Stimulated activated CD4-positive, alpha-beta T cell treated with anti-CD3 and anti-CD28 coated beads, Interleukin-1b, Interleukin-23, amount 100 ng/mL, for 48 hours (primary cell): ENCODE measurements around the gene ZNF304.
"Not testable (repeated sequence)": the region's sequence is repeated elsewhere in the genome, so short reads cannot be mapped to it uniquely, and the experiment has no call there.

ENCODE experiments used
- DNase-seq: peaks from one replicate; pipeline ENCODE4 v3.0.0-alpha.2; 2020

ZNF304 gene

GRCh38 chr19:57362997-57363687 lies 12.1 kb downstream of the ZNF304 start, which contains the start of the genes TRAPPC2B and ZNF547:
TSS of gene TRAPPC2B (plus strand) at chr19:57363551. CDS start at chr19:57364834, 1,283 bp downstream.
TSS of gene ZNF547 (plus strand) at chr19:57363551. CDS start at chr19:57368556, 5,005 bp downstream.
- DNase-seq, result peak; percentile 98

- no peak for DNase-seq
Measured at GRCh38 chr19:57363688-57364181, 12.7 kb downstream of the ZNF304 start.

DNA sequence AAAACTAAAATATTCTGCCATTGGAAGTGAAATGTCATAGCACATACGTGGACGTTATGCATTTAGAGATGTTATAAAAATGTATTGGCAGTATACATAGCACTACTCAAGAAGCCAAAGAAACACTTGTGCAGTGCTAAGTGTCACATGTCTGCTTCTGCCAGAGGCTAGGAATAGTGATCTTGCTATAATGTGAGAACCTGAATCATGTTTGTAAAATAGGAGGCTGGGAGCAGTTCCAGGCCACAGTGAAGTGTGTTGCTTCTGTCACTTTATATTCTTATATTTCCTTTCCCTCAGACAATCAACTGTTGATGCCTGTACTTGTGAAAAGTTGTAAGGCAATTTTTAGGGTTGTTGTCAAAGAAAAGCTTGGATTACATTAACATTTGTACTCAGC lies 15.7 kb downstream of the ZNF304 start:
- no peak for DNase-seq

DNA sequence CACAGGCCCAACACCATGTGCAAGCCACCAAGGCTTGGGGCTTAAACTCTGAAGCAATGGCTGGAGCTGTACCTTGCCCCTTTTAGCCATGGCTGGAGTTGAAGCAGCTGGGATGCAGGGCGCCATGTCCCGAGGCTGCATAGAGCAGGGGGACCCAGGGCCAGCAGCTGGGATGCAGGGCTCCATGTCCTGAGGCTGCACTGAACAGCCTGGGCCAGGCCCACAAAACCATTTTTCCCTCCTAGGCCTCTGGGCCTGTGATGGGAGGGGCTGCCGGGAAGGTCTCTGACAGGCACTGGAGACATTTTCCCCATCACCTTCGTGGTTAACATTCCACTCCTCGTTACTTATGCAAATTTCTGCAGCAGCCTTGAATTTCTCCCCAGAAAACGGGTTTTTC lies 23.1 kb downstream of the ZNF304 start:
- DNase-seq, result no peak

DNA sequence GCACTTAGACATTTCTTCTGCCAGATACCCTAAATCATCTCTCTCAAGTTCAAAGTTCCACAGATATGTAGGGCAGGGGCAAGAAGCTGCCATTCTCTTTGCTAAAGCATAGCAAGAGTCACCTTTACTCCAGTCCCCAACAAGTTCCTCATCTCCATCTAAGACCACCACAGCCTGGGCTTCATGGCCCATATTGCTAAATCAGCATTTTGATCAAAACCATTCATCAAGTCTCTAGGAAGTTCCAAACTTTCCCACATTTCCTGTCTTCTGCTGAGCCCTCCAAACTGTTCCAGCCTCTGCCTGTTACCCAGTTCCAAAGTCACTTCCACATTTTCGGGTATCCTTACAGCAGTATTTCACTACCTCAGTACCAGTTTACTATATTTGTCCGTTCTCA lies 23.6 kb downstream of the ZNF304 start:
- DNase-seq, result not testable (repeated sequence)

DNA sequence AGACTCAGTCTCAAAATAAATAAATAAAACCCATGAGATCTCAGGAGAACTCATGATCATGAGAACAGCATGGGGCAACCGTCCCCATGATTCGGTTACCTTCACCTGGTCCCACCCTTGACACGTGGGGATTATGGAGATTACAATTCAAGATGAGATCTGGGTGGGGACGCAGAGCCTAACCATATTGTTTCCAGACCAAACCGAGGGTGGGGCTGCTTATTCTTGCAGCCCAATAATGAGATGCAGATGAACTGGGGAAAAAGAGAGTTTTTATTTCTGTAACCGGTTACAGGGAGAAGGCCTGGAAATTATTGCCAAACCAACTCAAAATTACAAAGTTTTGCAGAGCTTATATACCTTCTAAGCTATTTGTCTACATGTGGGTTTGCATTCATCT lies 25.1 kb downstream of the ZNF304 start:
- no peak for DNase-seq

- DNase-seq, result no peak
Measured at GRCh38 chr19:57377498-57378146, 26.6 kb downstream of the ZNF304 start.

- DNase-seq, result no peak
Measured at GRCh38 chr19:57380923-57381322, 29.9 kb downstream of the ZNF304 start.

GRCh38 chr19:57382806-57383488 lies 31.9 kb downstream of the ZNF304 start:
- no peak for DNase-seq

DNA sequence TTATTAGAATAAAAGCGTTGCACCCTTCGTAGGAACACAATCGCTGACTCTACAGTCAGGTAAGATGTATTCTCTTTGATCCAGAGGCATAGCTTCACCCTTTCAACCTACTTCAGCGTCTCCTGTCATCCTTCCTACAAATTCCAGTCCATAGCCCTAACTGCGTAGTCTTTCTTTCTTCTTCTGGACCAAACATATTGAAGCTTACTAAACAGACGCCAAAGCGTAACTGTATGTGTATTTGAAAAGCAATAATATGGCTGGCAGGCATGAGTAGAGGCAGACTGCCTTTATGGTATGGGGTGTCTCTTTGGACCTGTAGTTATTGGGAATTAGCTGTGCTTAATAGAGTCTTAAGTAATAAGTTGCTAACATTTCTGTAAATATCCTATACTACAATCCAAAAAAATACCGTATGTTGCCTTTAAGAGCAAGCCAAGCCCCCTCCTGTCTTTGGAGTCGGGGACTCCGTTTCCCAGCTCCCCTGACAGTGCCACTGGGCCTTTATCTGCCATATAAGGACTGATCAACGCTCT lies 38.2 kb downstream of the ZNF304 start:
- DNase-seq, result no peak

DNA sequence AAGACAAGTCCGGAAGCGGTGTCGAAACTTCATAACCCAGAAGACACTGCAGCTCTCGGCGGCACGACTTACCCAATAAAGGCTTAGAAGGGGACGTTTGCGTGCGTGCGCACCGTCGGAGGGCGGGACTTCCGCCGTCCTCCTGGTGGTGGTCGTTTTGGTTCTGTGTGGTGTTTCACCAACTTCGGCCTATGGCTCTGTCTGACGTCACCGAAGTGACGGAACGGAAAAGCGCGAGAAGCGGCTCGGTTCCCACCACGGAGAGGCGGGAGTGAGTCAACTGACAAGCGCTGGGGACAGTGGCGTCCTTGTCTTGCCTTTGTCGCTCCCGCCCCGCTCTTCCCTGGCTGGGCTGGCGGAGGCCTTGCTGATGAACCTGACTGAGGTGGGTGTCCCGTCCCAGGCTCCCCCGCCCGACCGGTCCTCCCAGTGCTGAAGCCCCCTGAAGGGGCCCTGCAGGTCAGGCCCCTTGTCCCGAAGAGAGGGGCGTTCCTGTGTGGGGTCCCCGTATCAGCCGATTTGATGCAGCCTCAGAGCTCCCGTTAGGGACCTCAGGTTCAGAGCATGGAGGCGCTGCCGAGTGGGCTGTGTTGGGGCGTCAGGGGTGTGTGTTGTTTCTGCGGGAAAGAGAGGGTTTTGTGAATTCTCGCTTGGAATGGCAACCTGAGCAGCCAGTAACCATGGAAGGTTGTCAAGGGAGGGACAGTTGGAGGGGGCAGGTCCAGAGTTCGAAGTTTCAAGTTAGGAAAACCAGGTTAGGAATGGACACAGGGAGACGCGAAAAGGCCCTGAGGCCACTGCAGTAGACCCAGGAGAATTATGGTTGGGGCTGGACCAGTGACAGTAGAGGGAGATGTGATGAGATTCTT lies 38.9 kb downstream of the ZNF304 start, which contains the start of gene ZNF548:
TSS of gene ZNF548 (plus strand) at position 125 of the 869 bp plus-strand sequence. CDS start at position 371, 246 bp downstream.
- peak; percentile 98 for DNase-seq

DNA sequence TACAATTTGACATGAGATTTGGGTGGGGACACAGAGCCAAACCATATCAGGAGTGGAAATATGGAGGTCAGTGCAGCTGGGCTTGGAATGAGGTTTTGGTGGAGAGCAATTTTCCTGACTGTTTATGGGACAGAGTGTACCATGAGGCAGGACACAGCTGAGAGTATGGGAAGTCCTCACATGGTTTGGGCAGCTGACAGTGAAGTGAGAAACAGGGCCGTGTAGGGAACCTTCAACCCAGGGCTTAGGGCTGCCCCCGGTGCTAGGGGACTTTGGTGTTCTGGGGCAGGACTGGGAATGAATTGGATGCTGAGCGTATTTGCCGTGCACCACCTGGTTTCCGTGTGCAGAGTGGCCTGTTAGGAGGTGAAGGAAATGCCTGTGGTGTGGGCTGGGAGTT lies 44.6 kb downstream of the ZNF304 start:
- DNase-seq, result no peak

- DNase-seq, result no peak
Measured at GRCh38 chr19:57398868-57399267, 47.8 kb downstream of the ZNF304 start.

- no peak for DNase-seq
Measured at GRCh38 chr19:57403737-57404563, 52.9 kb downstream of the ZNF304 start.

DNA sequence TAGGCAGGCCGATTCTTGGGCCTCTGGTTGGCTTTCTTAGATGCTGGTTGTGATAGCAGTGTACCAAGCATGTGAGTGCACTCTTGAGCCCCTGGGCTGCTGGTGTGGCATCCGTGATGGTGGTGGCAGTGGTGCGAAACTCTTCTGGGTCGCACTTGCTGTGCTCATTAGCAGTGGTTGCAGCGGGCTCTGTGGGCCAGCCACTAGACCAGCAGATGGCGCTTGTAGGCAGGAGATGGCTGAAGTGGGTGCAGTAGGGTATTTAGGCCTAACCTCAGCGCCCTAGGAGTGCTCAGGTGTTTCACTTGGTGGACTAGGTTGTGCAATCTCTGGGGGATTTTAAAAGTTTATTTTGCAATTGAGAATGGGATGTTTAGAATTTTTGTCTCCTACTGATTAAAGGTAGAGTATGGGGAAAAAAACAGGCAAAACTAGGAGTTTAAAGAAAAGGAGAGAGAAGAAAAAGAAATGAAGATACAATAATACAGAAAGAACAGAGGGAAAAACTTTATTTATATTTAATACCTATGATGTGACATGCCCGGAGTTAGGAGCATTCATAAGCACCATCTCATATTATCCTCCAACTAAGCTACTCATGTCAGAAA lies 55.5 kb downstream of the ZNF304 start:
- peak; percentile 72 for DNase-seq
